H1 (cell line): Measurements from ENCODE around the gene ZNF561. TPM values are rescaled to one million over a fixed set of nuclear protein-coding genes. Genes with fewer than 3 reads are reported as not detected.

Experiments
- ATF2 ChIP-seq: IDR thresholded peaks from 2 replicates; pipeline ENCODE4 v1.6.1; 2012; ENCODE audit warnings: low read length, inconsistent platforms
- ATF3 ChIP-seq: IDR thresholded peaks from 2 replicates; pipeline ENCODE4 v1.6.1; 2011; ENCODE audit warnings: low read depth, mild to moderate bottlenecking, low read length; ENCODE audit not compliant: insufficient read depth
- BACH1 ChIP-seq: IDR thresholded peaks from 2 replicates; pipeline ENCODE4 v1.6.1; 2012; ENCODE audit warnings: low read length, improper control_type of control experiment
- CHD2 ChIP-seq: IDR thresholded peaks from 2 replicates; pipeline ENCODE4 v1.6.1; 2012; ENCODE audit warnings: low read length, improper control_type of control experiment
- CREB1 ChIP-seq: IDR thresholded peaks from 2 replicates; pipeline ENCODE4 v1.6.1; 2012; ENCODE audit warnings: inconsistent platforms
- CTCF ChIP-seq, 3 experiments: IDR thresholded peaks; 1 replicate in 2 of 3; 2 replicates in 1 of 3; pipeline versions ENCODE4 v1.5.1 to v1.6.1; 2011; ENCODE audit warnings: low read length in 3 of 3, mild to moderate bottlenecking in 3 of 3, inconsistent platforms in 2 of 3, low read depth in 1 of 3, moderate library complexity in 1 of 3; ENCODE audit not compliant: insufficient read depth in 1 of 3; ENCODE audit errors: control extremely low read depth in 1 of 3
- EGR1 ChIP-seq: IDR thresholded peaks from 2 replicates; pipeline ENCODE4 v1.6.1; 2011; ENCODE audit warnings: low read depth, low read length, borderline replicate concordance
- GABPA ChIP-seq: IDR thresholded peaks from 2 replicates; pipeline ENCODE4 v1.6.1; 2011; ENCODE audit warnings: mild to moderate bottlenecking, low read length, moderate library complexity, borderline replicate concordance; ENCODE audit not compliant: insufficient read depth
- HDAC2 ChIP-seq, 2 experiments: fragments of 300-600 bp in 1 of 2; sonication (generic) in 1 of 2; IDR thresholded peaks; 2 replicates each; pipeline ENCODE4 v1.6.1; 2011 to 2012; ENCODE audit warnings: low read depth in 2 of 2, low read length in 2 of 2, mild to moderate bottlenecking in 2 of 2, moderate library complexity in 2 of 2, borderline replicate concordance in 1 of 2, inconsistent platforms in 1 of 2
- HDAC6 ChIP-seq: IDR thresholded peaks from one replicate; pipeline ENCODE4 v1.7.1; 2012; ENCODE audit warnings: low read depth, mild to moderate bottlenecking, inconsistent platforms, low read length, moderate library complexity
- JUND ChIP-seq: IDR thresholded peaks from 2 replicates; pipeline ENCODE4 v1.6.1; 2011; ENCODE audit warnings: mild to moderate bottlenecking, improper control_type of control experiment, low read length
- POLR2AphosphoS5 ChIP-seq: IDR thresholded peaks from 2 replicates; pipeline ENCODE4 v1.6.1; 2011; ENCODE audit warnings: low read depth, low read length
- POU5F1 ChIP-seq: IDR thresholded peaks from 2 replicates; pipeline ENCODE4 v1.6.1; 2011; ENCODE audit warnings: low read depth, mild to moderate bottlenecking, low read length, moderate library complexity
- RBBP5 ChIP-seq: IDR thresholded peaks from 2 replicates; pipeline ENCODE4 v1.7.1; 2012; ENCODE audit warnings: low read depth, mild to moderate bottlenecking, inconsistent platforms, low read length, moderate library complexity, borderline replicate concordance
- RXRA ChIP-seq: IDR thresholded peaks from 2 replicates; pipeline ENCODE4 v1.6.1; 2011; ENCODE audit warnings: low read depth, mild to moderate bottlenecking, low read length, moderate library complexity; ENCODE audit not compliant: insufficient read depth
- SAP30 ChIP-seq: fragments of 300-600 bp; sonication (generic); IDR thresholded peaks from 2 replicates; pipeline ENCODE4 v1.7.1; 2012; ENCODE audit warnings: low read length, moderate library complexity, mild to moderate bottlenecking, inconsistent platforms; ENCODE audit not compliant: insufficient read depth, insufficient replicate concordance
- SIN3A ChIP-seq, 2 experiments: IDR thresholded peaks in 1 of 2; conservative IDR thresholded peaks in 1 of 2; 2 replicates each; pipeline ENCODE4 v1.6.1; 2011 to 2012; ENCODE audit warnings: low read length in 2 of 2, improper control_type of control experiment in 1 of 2, low read depth in 1 of 2, mild to moderate bottlenecking in 1 of 2
- TAF7 ChIP-seq: optimal IDR thresholded peaks from 2 replicates; pipeline ENCODE3; 2011; ENCODE audit warnings: low read depth, mild to moderate bottlenecking, inconsistent platforms, low read length, moderate library complexity, borderline replicate concordance
- polyA plus RNA-seq, 7 experiments: library from polyadenylated mRNA; depleted of rRNA in 3 of 7; stranded (reverse) in 5 of 7; unstranded in 2 of 7; fragments of >200 nt in 5 of 7; fragments of 200-250 nt in 2 of 7; gene quantifications; 1 replicate in 5 of 7; 2 replicates in 1 of 7; 4 replicates in 1 of 7; pipeline versions ENCODE4 v1.2.1 to v1.2.3, GENCODE V29; 2011 to 2013; ENCODE audit warnings: missing spikeins in 2 of 7, mixed read lengths in 2 of 7
- total RNA-seq: library from RNA; stranded (reverse); fragmentation: NEBNext Ultra II Directional; extraction: Animal tissue kit (Norgen Biotek cat#: 25700); gene quantifications from 2 replicates; pipeline ENCODE4 v1.2.1, GENCODE V29; 2021

ZNF561 gene
- total and polyA plus RNA-seq, 2 of the 8 experiments (the other 6 are each of a cell fraction or from before 2014, with no cell fraction given): 28.6 to 64.7 TPM

GRCh38 chr19:9584073-9584833, 36.8 kb downstream of the ZNF561 start, which contains the start of gene ZNF121 (continued):
- TF ChIP-seq SAP30: no peak
- TF ChIP-seq JUND: peak; percentile 88
- TF ChIP-seq RBBP5: no peak
- TF ChIP-seq ATF3: no peak
- peak; percentile 93 for TF ChIP-seq TAF7
- no peak for TF ChIP-seq RXRA
- TF ChIP-seq SIN3A (conservative IDR thresholded peaks at IDR 0.05 in 1 of 2, IDR thresholded peaks at IDR 0.05 in 1 of 2; ENCODE audit: low read depth in 1 of 2, low read length in 2 of 2): 0 out of 4 replicates have a peak, but pooled peaks of 1 of the 2 experiments have one; percentile 75
- TF ChIP-seq CREB1: peak; percentile 92
- no peak for TF ChIP-seq CTCF (IDR thresholded peaks at IDR 0.05; ENCODE audit: control extremely low read depth in 1 of 3, insufficient read depth in 1 of 3, low read depth in 1 of 3, low read length in 3 of 3)
- peak; percentile 88 for TF ChIP-seq ATF2
- 0 out of 4 replicates have a peak, but pooled peaks have one; percentile 17 to 40 for TF ChIP-seq HDAC2 (IDR thresholded peaks at IDR 0.05; ENCODE audit: borderline replicate concordance in 1 of 2, low read depth in 2 of 2, low read length in 2 of 2)
- no peak for TF ChIP-seq EGR1
- no peak for TF ChIP-seq BACH1
- TF ChIP-seq CHD2: no peak
- peak; percentile 98 for TF ChIP-seq POLR2AphosphoS5
- TF ChIP-seq HDAC6: no peak
- peak; percentile 89 for TF ChIP-seq GABPA
- TF ChIP-seq POU5F1: no peak
